ENCODE results near the gene SPOP.

GRCh38 chr17:49637050-49637449, 40.8 kb downstream of the SPOP start:
- TF ChIP-seq ZNF175 (tag by site-specific recombination; IDR thresholded peaks at IDR 0.05) (no peak), CTCF (tag by site-specific recombination; IDR thresholded peaks at IDR 0.05) (no peak)
- TF ChIP-seq, protein P1, sequence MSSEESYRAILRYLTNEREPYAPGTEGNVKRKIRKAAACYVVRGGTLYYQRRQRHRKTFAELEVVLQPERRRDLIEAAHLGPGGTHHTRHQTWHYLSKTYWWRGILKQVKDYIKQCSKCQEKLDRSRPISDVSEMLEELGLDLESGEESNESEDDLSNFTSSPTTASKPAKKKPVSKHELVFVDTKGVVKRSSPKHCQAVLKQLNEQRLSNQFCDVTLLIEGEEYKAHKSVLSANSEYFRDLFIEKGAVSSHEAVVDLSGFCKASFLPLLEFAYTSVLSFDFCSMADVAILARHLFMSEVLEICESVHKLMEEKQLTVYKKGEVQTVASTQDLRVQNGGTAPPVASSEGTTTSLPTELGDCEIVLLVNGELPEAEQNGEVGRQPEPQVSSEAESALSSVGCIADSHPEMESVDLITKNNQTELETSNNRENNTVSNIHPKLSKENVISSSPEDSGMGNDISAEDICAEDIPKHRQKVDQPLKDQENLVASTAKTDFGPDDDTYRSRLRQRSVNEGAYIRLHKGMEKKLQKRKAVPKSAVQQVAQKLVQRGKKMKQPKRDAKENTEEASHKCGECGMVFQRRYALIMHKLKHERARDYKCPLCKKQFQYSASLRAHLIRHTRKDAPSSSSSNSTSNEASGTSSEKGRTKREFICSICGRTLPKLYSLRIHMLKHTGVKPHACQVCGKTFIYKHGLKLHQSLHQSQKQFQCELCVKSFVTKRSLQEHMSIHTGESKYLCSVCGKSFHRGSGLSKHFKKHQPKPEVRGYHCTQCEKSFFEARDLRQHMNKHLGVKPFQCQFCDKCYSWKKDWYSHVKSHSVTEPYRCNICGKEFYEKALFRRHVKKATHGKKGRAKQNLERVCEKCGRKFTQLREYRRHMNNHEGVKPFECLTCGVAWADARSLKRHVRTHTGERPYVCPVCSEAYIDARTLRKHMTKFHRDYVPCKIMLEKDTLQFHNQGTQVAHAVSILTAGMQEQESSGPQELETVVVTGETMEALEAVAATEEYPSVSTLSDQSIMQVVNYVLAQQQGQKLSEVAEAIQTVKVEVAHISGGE (tag by site-specific recombination; conservative IDR thresholded peaks at IDR 0.05; ENCODE audit: low read depth) = no peak
- TF ChIP-seq, protein P2, sequence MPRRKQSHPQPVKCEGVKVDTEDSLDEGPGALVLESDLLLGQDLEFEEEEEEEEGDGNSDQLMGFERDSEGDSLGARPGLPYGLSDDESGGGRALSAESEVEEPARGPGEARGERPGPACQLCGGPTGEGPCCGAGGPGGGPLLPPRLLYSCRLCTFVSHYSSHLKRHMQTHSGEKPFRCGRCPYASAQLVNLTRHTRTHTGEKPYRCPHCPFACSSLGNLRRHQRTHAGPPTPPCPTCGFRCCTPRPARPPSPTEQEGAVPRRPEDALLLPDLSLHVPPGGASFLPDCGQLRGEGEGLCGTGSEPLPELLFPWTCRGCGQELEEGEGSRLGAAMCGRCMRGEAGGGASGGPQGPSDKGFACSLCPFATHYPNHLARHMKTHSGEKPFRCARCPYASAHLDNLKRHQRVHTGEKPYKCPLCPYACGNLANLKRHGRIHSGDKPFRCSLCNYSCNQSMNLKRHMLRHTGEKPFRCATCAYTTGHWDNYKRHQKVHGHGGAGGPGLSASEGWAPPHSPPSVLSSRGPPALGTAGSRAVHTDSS (tag by site-specific recombination; IDR thresholded peaks at IDR 0.05) = no peak
- TF ChIP-seq, protein P3, sequence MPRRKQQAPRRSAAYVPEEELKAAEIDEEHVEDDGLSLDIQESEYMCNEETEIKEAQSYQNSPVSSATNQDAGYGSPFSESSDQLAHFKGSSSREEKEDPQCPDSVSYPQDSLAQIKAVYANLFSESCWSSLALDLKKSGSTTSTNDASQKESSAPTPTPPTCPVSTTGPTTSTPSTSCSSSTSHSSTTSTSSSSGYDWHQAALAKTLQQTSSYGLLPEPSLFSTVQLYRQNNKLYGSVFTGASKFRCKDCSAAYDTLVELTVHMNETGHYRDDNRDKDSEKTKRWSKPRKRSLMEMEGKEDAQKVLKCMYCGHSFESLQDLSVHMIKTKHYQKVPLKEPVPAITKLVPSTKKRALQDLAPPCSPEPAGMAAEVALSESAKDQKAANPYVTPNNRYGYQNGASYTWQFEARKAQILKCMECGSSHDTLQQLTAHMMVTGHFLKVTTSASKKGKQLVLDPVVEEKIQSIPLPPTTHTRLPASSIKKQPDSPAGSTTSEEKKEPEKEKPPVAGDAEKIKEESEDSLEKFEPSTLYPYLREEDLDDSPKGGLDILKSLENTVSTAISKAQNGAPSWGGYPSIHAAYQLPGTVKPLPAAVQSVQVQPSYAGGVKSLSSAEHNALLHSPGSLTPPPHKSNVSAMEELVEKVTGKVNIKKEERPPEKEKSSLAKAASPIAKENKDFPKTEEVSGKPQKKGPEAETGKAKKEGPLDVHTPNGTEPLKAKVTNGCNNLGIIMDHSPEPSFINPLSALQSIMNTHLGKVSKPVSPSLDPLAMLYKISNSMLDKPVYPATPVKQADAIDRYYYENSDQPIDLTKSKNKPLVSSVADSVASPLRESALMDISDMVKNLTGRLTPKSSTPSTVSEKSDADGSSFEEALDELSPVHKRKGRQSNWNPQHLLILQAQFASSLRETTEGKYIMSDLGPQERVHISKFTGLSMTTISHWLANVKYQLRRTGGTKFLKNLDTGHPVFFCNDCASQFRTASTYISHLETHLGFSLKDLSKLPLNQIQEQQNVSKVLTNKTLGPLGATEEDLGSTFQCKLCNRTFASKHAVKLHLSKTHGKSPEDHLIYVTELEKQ (tag by site-specific recombination; IDR thresholded peaks at IDR 0.05; ENCODE audit: borderline replicate concordance) = no peak
